A673 (cell line): ENCODE results near the gene SMIM8.

Experiments
- EZH2 ChIP-seq: fragments of 200-600 bp; sonication (generic); IDR thresholded peaks from 2 replicates; pipeline ENCODE4 v1.6.1; 2017; ENCODE audit warnings: borderline replicate concordance, low read depth, mild to moderate bottlenecking, mixed read lengths, antibody characterized with exemption, low read length; ENCODE audit not compliant: poor library complexity, severe bottlenecking
- TF ChIP-seq, protein P1 (sequence below): fragments of 300-800, 200-600 bp; sonication (generic); conservative IDR thresholded peaks from 2 replicates; pipeline ENCODE4 v1.5.1; 2017; ENCODE audit warnings: low read depth, mild to moderate bottlenecking, antibody characterized with exemption, low read length, moderate library complexity, mixed read lengths

DNA sequence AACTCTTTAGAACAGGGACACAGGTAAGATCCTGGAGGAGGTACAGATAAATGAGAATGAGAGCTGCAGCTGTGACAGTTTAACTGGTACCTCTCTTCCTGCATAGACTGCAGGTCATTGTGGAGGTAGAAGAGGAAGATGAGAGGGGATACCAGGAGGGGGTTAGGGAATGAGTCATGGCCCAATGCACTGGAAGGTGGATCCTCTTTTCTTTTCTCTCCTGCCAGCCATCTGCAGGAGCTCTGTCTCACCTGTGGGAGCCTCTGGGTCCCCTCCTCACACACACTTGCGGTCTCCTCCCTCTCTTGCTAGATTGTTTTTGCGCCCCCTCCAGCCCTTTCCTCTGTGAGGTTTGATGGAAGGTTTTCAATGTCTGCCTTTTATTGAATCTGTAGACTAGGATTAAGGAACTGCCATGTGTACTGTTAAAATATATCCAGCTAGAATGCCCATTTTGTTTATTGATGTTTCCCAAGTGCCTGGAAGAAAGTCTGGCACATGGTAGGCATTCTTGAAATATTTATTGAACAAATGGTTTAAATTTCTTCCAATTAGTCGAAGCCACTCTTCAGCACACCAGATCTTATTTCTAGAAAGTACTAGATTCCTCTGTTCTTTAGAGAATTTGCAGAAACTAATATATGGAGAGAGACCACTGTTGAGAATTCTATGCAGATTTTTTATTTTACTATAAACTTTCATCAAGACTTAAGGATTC is 35.2 kb downstream of the SMIM8 start:
- TF ChIP-seq, protein P1, sequence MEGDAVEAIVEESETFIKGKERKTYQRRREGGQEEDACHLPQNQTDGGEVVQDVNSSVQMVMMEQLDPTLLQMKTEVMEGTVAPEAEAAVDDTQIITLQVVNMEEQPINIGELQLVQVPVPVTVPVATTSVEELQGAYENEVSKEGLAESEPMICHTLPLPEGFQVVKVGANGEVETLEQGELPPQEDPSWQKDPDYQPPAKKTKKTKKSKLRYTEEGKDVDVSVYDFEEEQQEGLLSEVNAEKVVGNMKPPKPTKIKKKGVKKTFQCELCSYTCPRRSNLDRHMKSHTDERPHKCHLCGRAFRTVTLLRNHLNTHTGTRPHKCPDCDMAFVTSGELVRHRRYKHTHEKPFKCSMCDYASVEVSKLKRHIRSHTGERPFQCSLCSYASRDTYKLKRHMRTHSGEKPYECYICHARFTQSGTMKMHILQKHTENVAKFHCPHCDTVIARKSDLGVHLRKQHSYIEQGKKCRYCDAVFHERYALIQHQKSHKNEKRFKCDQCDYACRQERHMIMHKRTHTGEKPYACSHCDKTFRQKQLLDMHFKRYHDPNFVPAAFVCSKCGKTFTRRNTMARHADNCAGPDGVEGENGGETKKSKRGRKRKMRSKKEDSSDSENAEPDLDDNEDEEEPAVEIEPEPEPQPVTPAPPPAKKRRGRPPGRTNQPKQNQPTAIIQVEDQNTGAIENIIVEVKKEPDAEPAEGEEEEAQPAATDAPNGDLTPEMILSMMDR: no peak
- no peak for TF ChIP-seq EZH2
